Measurements from ENCODE around the gene PIM3. TPM values are rescaled to one million over a fixed set of nuclear protein-coding genes. Genes with fewer than 3 reads are reported as not detected.

The PIM3 gene
- polyA plus RNA-seq, 1 experiment, result 8.3 TPM

GRCh38 chr22:49928555-49929210, 31.9 kb upstream of the PIM3 start:
- Histone ChIP-seq H3K4me3 (ENCODE audit: low read depth, low read length) (no peak overlapping the region), H3K27me3 (ENCODE audit: control insufficient read depth, insufficient read depth, low read length) (no peaks in the 10 kb centered on the region), H3K36me3 (ENCODE audit: control insufficient read depth, insufficient read depth, low read length) (peaks cover 1% of the 10 kb centered on the region; the same call in 1 of the 2 replicates)
- ChIA-PET POLR2A (no interaction called here), CTCF (interaction anchor here (1.7 to 2.3 kb wide), 2 partner anchors 102 to 161 kb away, joined by 5 to 14 read pairs; no protein-coding TSS in a partner anchor)
- DNase-seq (ENCODE audit: low read depth), result no peak
- TF ChIP-seq, protein P1, sequence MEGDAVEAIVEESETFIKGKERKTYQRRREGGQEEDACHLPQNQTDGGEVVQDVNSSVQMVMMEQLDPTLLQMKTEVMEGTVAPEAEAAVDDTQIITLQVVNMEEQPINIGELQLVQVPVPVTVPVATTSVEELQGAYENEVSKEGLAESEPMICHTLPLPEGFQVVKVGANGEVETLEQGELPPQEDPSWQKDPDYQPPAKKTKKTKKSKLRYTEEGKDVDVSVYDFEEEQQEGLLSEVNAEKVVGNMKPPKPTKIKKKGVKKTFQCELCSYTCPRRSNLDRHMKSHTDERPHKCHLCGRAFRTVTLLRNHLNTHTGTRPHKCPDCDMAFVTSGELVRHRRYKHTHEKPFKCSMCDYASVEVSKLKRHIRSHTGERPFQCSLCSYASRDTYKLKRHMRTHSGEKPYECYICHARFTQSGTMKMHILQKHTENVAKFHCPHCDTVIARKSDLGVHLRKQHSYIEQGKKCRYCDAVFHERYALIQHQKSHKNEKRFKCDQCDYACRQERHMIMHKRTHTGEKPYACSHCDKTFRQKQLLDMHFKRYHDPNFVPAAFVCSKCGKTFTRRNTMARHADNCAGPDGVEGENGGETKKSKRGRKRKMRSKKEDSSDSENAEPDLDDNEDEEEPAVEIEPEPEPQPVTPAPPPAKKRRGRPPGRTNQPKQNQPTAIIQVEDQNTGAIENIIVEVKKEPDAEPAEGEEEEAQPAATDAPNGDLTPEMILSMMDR (IDR thresholded peaks at IDR 0.05; ENCODE audit: insufficient read depth, low read depth, low read length), result no peak

DNA sequence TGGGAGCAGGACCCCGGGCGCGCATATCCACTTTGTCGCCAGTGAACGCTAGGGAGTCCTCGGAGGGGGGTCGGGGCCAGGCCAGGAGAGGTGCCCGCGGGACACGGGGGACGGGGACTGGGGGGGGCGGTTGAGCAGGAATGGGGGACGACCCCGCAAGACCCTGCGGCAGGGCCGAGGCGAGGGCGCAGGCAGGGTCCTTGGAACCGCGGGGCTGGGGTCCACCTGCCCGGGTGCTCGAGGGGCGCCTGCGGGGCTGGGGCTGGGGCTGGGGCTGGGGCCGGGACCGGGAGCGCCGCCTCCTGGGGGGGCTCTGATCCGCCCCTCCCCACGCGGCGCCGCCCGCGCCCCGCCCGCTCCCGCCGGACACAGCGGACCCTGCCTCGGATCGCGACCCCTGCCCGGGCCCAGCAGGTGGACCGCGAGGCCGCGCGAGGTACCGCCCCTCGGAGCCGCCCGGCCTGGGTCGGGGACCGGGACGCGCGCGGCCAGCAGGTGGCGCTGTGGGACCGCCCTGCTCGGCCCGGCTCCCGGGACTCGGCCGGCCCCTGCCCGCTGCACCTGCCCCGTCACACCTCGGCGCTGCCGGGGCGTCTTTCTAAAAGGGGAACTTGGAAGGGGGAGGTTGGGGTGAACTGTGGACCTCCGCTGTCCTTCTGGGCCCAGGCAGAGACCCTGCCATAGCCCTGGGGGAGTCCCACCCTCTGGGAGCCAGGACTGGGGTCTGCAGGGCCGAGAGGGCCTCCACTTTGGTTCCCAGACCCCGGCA, 31.2 kb upstream of the PIM3 start:
- TF ChIP-seq, protein P1 (IDR thresholded peaks at IDR 0.05; ENCODE audit: insufficient read depth, low read depth, low read length), result 0 out of 2 replicates have a peak, but pooled peaks have one; percentile 13
- Histone ChIP-seq H3K27me3 (ENCODE audit: control insufficient read depth, insufficient read depth, low read length) (no peaks in the 10 kb centered on the region), H3K4me3 (ENCODE audit: low read depth, low read length) (no peak overlapping the region), H3K36me3 (ENCODE audit: control insufficient read depth, insufficient read depth, low read length) (no peaks in the 10 kb centered on the region; the same call in 1 of the 2 replicates)
- CTCF ChIA-PET, result interaction anchor here (0.7 to 5.0 kb wide), 13 partner anchors 10 to 569 kb away, joined by 3 to 103 read pairs (median 7); partner anchors contain the start of gene IL17REL
- POLR2A ChIA-PET, result no interaction called here
- no peak for DNase-seq (ENCODE audit: low read depth)

DNA sequence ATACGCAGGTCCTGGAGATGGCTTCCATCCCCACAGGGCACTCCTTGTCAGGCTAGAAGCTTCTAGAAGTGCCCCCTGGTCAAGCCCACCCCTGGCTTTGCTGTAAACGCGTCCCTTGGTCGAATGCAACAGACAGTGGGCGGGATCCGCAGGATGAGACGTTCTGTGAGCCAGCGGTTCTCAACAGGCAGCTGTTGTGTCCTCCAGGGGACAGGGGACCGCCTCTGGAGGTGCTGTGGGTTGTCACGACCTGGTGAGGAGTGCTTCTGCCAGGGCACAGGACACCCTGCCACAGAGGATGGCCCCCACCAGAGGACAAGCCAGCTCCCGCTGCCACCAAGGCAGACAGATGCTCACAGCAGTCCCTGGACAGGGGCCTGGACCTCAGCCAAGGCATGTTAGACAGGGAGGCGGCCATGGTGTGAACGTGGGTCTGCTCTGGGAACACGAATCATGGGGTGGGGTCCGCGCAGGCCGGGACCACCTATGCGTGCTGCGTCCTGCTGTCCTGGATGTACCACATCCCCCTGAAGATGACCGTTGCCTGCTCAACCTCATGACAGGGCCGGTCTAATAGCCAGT, 30.5 kb upstream of the PIM3 start:
- H3K4me3 ChIP-seq (ENCODE audit: low read depth, low read length), result no peak overlapping the region
- TF ChIP-seq, protein P1 (IDR thresholded peaks at IDR 0.05; ENCODE audit: insufficient read depth, low read depth, low read length), result no peak
- no peaks in the 10 kb centered on the region; the same call in 1 of the 2 replicates for H3K36me3 ChIP-seq (ENCODE audit: control insufficient read depth, insufficient read depth, low read length)
- ChIA-PET POLR2A (no interaction called here), CTCF (interaction anchor here (0.7 to 5.0 kb wide), 25 partner anchors 10 to 568 kb away, joined by 3 to 103 read pairs (median 4); partner anchors contain the start of gene IL17REL)
- no peak for DNase-seq (ENCODE audit: low read depth)
- H3K27me3 ChIP-seq (ENCODE audit: control insufficient read depth, insufficient read depth, low read length), result no peaks in the 10 kb centered on the region

DNA sequence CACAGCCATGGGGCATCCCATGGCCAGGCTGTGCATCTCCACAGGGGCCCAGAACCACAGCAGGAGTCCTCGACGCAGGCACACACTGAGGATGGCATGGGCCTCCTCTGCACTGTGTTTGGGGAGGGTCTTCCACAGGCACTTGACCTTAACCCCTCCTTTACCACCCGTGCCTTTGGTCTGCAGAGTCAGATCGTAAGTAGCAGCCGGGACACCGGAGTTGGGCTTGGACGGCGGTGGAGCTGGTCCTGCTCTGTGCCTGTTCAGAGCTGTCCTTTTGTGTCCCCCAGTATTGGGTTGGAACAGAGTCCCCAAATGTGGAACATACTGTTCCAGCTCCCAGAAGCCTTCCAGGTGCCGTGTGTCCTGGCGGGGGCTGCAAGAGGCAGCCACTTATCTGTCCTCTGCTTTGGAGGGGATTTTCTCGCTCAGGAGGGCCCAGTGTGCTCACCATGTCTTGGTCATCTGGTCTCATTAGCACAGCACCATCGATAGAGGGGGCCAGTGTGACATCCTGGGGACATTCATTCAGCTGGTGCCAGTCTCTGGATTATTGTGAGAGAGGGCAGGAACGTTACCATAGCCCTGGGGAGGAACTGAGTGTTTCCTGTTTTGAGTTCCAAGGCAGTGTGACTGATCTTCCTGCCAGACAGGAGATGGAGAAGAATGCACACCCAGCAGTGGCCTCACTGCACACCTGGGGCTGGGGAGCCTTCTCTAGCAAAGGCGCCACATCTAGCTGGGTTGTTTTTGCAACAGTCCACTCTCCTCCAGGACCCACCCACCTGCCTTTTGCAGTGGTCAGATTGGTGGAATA, 29.8 kb upstream of the PIM3 start:
- CTCF ChIA-PET, result interaction anchor here (0.6 to 5.0 kb wide), 26 partner anchors 11 to 567 kb away, joined by 3 to 103 read pairs (median 4); partner anchors contain the start of gene IL17REL
- no peaks in the 10 kb centered on the region for H3K36me3 ChIP-seq (ENCODE audit: control insufficient read depth, insufficient read depth, low read length)
- peak; percentile 19 for DNase-seq (ENCODE audit: low read depth)
- no peak overlapping the region for H3K4me3 ChIP-seq (ENCODE audit: low read depth, low read length)
- TF ChIP-seq, protein P1 (IDR thresholded peaks at IDR 0.05; ENCODE audit: insufficient read depth, low read depth, low read length), result peak; percentile 65
- no peaks in the 10 kb centered on the region for H3K27me3 ChIP-seq (ENCODE audit: control insufficient read depth, insufficient read depth, low read length)
- POLR2A ChIA-PET, result no interaction called here
